Loucy (cell line): Measurements from ENCODE around the gene ZW10.
A peak's percentile ranks its signal among the peaks of the same experiment; 100 is the strongest.
"Not testable (repeated sequence)": the region's sequence is repeated elsewhere in the genome, so short reads cannot be mapped to it uniquely, and the experiment has no call there.

ENCODE experiments used
- H2AFZ ChIP-seq: fragments of 200-600 bp; sonication (generic); 2 replicates; pipeline ENCODE4 v1.6.0; 2016; ENCODE audit warnings: antibody characterized with exemption, mild to moderate bottlenecking, low read length, moderate library complexity
- H3F3A ChIP-seq: fragments of 200-600 bp; 2 replicates; pipeline ENCODE4 v1.6.0; 2016; ENCODE audit warnings: antibody characterized with exemption, low read depth, mild to moderate bottlenecking
- H3K27me3 ChIP-seq: fragments of 200-600 bp; sonication (generic); 2 replicates; pipeline ENCODE4 v1.6.1; 2014; ENCODE audit warnings: low read length, mild to moderate bottlenecking; ENCODE audit not compliant: insufficient read depth, poor library complexity, severe bottlenecking
- H3K36me3 ChIP-seq: fragments of 200-600 bp; sonication (generic); 2 replicates; pipeline ENCODE4 v1.6.1; 2016; ENCODE audit warnings: low read length; ENCODE audit not compliant: insufficient read depth
- H3K4me1 ChIP-seq: fragments of 200-600 bp; sonication (generic); 2 replicates; pipeline ENCODE4 v1.5.1; 2014; ENCODE audit warnings: low read length, mild to moderate bottlenecking; ENCODE audit not compliant: insufficient read depth, poor library complexity, severe bottlenecking
- H3K4me2 ChIP-seq: fragments of 200-600 bp; sonication (generic); 2 replicates; pipeline ENCODE4 v1.6.0; 2014; ENCODE audit warnings: antibody characterized with exemption, low read length, low read depth, mild to moderate bottlenecking; ENCODE audit not compliant: poor library complexity, severe bottlenecking
- H3K4me3 ChIP-seq: fragments of 200-600 bp; sonication (generic); 2 replicates; pipeline ENCODE4 v1.5.1; 2014; ENCODE audit warnings: low read length, mild to moderate bottlenecking, mixed read lengths; ENCODE audit not compliant: poor library complexity, severe bottlenecking
- H3K79me2 ChIP-seq: fragments of 200-600 bp; sonication (generic); 2 replicates; pipeline ENCODE4 v1.6.1; 2014; ENCODE audit warnings: low read length; ENCODE audit not compliant: insufficient read depth
- H3K9ac ChIP-seq: fragments of 200-600 bp; sonication (generic); 2 replicates; pipeline ENCODE4 v1.6.0; 2014; ENCODE audit warnings: mild to moderate bottlenecking, low read depth, low read length, moderate library complexity; ENCODE audit not compliant: poor library complexity, severe bottlenecking
- H3K9me2 ChIP-seq: fragments of 200-600 bp; sonication (generic); replicated peaks from 2 replicates; pipeline ENCODE4 v1.6.1; 2016; ENCODE audit warnings: low read depth, low read length, mixed read lengths
- H3K9me3 ChIP-seq: fragments of 200-600 bp; sonication (generic); 2 replicates; pipeline ENCODE4 v1.6.1; 2014; ENCODE audit warnings: mild to moderate bottlenecking, antibody characterized with exemption, low read length, low read depth; ENCODE audit not compliant: insufficient read depth
- H4K20me1 ChIP-seq: fragments of 200-600 bp; sonication (generic); 2 replicates; pipeline ENCODE4 v1.6.0; 2014; ENCODE audit warnings: antibody characterized with exemption, low read length, mild to moderate bottlenecking; ENCODE audit not compliant: insufficient read depth, poor library complexity, severe bottlenecking
- EZH2phosphoT487 ChIP-seq: fragments of 200-600 bp; IDR thresholded peaks from 2 replicates; pipeline ENCODE4 v1.6.1; 2018; ENCODE audit warnings: antibody characterized with exemption, mild to moderate bottlenecking, moderate library complexity, borderline replicate concordance
- TF ChIP-seq, protein P1 (sequence below): fragments of 200-600 bp; sonication (generic); conservative IDR thresholded peaks from 2 replicates; pipeline ENCODE4 v1.5.1; 2014; ENCODE audit warnings: mild to moderate bottlenecking, antibody characterized with exemption, low read length

ZW10 gene

DNA sequence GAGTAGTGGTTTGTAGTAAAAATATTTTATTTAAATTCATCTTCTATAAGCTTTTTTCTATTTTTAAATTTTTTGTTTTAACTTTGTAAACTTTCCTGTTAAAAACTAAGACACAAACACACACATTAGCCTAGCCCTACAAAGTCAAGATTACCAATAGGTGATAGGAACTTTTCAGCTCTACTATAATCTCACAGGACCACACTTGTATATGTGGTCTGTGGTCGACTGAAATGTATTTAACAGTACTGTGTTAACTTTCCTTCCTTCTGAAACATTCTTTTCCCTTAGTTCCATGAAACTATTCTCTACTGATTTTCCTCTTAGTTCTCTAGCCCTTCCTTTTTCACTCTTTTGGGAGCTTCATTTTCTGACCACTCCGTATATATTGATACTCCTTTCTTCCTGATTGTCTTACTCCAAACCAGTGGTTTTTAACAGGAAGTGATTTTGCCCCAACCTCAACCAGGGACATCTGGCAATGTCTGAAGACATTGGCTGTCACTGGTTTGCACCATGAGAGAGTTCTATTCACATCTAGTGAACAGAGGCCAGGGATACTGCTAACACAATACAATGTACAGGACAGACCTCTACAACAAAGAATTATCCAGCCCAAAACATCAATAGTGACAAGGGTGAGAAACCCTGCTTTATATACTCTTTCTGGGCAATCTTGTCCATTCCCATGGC, 8.8 kb downstream of the ZW10 start:
- peaks cover 32% of the 10 kb centered on the region; the same call in 1 of the 2 replicates for H3K79me2 ChIP-seq

DNA sequence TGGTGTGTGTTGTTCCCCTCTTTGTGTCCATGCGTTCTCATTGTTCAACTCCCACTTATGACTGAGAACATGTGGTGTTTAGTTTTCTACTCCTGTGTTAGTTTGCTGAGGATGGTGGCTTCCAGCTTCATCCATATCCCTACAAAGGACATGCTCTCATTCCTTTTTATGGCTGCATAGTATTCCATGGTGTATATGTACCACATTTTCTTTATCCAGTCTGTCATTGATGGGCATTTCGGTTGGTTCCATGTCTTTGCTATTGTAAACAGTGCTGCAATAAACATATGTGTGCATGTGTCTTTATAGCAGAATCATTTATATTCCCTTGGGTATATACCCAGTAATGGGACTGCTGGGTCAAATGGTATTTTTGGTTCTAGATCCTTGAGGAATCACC, 10.5 kb downstream of the ZW10 start:
- not testable (repeated sequence) for H3K4me3 ChIP-seq, H3K27me3 ChIP-seq, H3K9me3 ChIP-seq, H4K20me1 ChIP-seq, H3K9me2 ChIP-seq, H3K9ac ChIP-seq, H2AFZ ChIP-seq, H3F3A ChIP-seq, H3K4me2 ChIP-seq
- H3K79me2 ChIP-seq = peaks cover 27% of the 10 kb centered on the region; the same call in 1 of the 2 replicates
- peaks cover 34% of the 10 kb centered on the region; the same call in 1 of the 2 replicates for H3K36me3 ChIP-seq
- peaks cover 25% of the 10 kb centered on the region for H3K4me1 ChIP-seq

More for the DNA sequence above, 8.8 kb downstream of the ZW10 start:
- no peaks in the 10 kb centered on the region for H3K9me2 ChIP-seq
- H2AFZ ChIP-seq = no peak overlapping the region
- TF ChIP-seq EZH2phosphoT487 = no peak
- TF ChIP-seq, protein P1, sequence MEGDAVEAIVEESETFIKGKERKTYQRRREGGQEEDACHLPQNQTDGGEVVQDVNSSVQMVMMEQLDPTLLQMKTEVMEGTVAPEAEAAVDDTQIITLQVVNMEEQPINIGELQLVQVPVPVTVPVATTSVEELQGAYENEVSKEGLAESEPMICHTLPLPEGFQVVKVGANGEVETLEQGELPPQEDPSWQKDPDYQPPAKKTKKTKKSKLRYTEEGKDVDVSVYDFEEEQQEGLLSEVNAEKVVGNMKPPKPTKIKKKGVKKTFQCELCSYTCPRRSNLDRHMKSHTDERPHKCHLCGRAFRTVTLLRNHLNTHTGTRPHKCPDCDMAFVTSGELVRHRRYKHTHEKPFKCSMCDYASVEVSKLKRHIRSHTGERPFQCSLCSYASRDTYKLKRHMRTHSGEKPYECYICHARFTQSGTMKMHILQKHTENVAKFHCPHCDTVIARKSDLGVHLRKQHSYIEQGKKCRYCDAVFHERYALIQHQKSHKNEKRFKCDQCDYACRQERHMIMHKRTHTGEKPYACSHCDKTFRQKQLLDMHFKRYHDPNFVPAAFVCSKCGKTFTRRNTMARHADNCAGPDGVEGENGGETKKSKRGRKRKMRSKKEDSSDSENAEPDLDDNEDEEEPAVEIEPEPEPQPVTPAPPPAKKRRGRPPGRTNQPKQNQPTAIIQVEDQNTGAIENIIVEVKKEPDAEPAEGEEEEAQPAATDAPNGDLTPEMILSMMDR = no peak
- H3K4me1 ChIP-seq = peaks cover 30% of the 10 kb centered on the region
- H3K27me3 ChIP-seq = no peaks in the 10 kb centered on the region
- peak overlapping the region; percentile 31 for H3K9ac ChIP-seq
- no peaks in the 10 kb centered on the region for H4K20me1 ChIP-seq
- no peaks in the 10 kb centered on the region for H3K9me3 ChIP-seq
- H3K4me2 ChIP-seq = peak overlapping the region; percentile 58
- H3F3A ChIP-seq = no peaks in the 10 kb centered on the region
- peaks cover 18% of the 10 kb centered on the region; the same call in 1 of the 2 replicates for H3K36me3 ChIP-seq
- peak overlapping the region; percentile 41 for H3K4me3 ChIP-seq

DNA sequence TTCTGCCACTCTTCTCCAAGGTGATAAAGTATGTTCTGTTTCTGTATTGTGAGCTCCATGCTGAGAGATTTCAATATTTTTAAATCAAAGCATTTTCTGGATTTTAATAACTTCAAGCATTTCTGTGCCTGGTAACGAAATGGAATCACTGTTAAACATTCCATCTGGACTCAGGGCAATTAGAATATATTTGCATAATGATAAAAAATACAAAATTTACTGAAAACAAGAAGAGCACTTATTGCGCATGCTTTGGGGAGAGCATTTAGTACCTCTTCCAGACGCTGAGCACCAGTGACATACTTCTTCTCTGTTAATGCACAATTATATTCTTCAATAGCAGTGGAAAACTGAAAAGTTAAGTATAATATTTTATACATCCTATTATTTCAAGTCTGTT, 13.3 kb downstream of the ZW10 start:
- no peak overlapping the region for H3K4me2 ChIP-seq

More for the DNA sequence above, 13.3 kb downstream of the ZW10 start:
- Histone ChIP-seq H3K9me2 (no peaks in the 10 kb centered on the region), H3F3A (no peaks in the 10 kb centered on the region), H3K79me2 (peaks cover 3% of the 10 kb centered on the region; the same call in 1 of the 2 replicates), H3K9me3 (no peaks in the 10 kb centered on the region), H3K4me3 (no peak overlapping the region), H3K4me1 (peaks cover 8% of the 10 kb centered on the region), H3K27me3 (no peaks in the 10 kb centered on the region), H2AFZ (no peak overlapping the region), H3K9ac (no peak overlapping the region), H4K20me1 (no peaks in the 10 kb centered on the region), H3K36me3 (peaks cover 60% of the 10 kb centered on the region)
- no peak for TF ChIP-seq EZH2phosphoT487
- TF ChIP-seq, protein P1 = no peak
